Cardiac muscle cell (in vitro differentiated cells and primary cell): ENCODE results near the gene HOOK2. TPM values are rescaled to one million over a fixed set of nuclear protein-coding genes. Genes with fewer than 3 reads are reported as not detected.

Experiments
- DNase-seq, 2 donors: peaks; one replicate each; pipeline versions ENCODE4 v3.0.0 to v3.0.0-alpha.2; 2010 to 2017; ENCODE audit warnings: low read depth in 1 of 2, low spot score in 1 of 2
- H3K27ac ChIP-seq: fragments of 200-600 bp; sonication (generic); 2 replicates; pipeline ENCODE4 v1.5.1; 2016
- H3K27me3 ChIP-seq: fragments of 200-600 bp; sonication (generic); 2 replicates; pipeline ENCODE4 v1.6.0; 2016; ENCODE audit warnings: control low read depth
- H3K36me3 ChIP-seq: fragments of 200-600 bp; sonication (generic); 2 replicates; pipeline ENCODE4 v1.5.1; 2016; ENCODE audit warnings: control low read depth
- H3K4me1 ChIP-seq: fragments of 200-600 bp; sonication (generic); 2 replicates; pipeline ENCODE4 v1.8.1; 2017; ENCODE audit warnings: low read depth, mild to moderate bottlenecking, mixed run types
- H3K4me3 ChIP-seq: fragments of 200-600 bp; sonication (generic); 2 replicates; pipeline ENCODE4 v1.5.1; 2016; ENCODE audit warnings: mild to moderate bottlenecking
- H3K9me3 ChIP-seq: fragments of 200-600 bp; sonication (generic); 2 replicates; pipeline ENCODE4 v1.5.1; 2017; ENCODE audit warnings: low read depth, mild to moderate bottlenecking, control low read depth
- polyA plus RNA-seq: library from polyadenylated mRNA; unstranded; fragments of >200 nt; fragmentation: Nextera tagmentation; extraction: Ambion mirVana; gene quantifications from 2 replicates; pipeline ENCODE4 v1.2.1, GENCODE V29; 2016
- total RNA-seq: library from RNA; depleted of rRNA; stranded (reverse); fragments of >200 nt; gene quantifications from 2 replicates; pipeline ENCODE4 v1.2.3, GENCODE V29; 2016
- TF ChIP-seq, protein P1 (sequence below): IDR thresholded peaks from 2 replicates; pipeline ENCODE4 v1.5.1; 2012; ENCODE audit warnings: low read depth, mild to moderate bottlenecking, low read length

HOOK2 gene
- total and polyA plus RNA-seq, 2 experiments from 2014 or later, result 31.1 to 54.4 TPM

DNA sequence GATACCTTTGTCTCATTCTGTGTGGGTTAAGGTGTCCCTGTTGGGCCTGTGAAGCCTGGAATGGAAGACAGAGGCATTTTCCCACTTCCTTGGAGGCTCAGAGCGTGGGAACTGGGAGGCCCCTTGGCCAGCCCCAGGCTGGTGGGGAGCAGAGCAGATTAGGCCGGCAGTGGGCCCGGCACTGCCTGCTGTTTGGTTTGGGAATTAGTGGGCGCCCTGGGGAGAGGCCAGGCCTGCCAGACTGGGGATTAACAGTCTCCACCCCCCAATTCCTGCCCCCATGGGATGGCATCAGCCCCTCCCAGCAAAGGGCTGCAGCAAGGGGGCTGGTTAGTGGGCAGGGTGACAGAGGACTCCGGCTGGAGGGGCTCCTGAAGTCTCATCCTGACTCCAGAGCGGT lies 26.9 kb downstream of the HOOK2 start:
- TF ChIP-seq, protein P1, sequence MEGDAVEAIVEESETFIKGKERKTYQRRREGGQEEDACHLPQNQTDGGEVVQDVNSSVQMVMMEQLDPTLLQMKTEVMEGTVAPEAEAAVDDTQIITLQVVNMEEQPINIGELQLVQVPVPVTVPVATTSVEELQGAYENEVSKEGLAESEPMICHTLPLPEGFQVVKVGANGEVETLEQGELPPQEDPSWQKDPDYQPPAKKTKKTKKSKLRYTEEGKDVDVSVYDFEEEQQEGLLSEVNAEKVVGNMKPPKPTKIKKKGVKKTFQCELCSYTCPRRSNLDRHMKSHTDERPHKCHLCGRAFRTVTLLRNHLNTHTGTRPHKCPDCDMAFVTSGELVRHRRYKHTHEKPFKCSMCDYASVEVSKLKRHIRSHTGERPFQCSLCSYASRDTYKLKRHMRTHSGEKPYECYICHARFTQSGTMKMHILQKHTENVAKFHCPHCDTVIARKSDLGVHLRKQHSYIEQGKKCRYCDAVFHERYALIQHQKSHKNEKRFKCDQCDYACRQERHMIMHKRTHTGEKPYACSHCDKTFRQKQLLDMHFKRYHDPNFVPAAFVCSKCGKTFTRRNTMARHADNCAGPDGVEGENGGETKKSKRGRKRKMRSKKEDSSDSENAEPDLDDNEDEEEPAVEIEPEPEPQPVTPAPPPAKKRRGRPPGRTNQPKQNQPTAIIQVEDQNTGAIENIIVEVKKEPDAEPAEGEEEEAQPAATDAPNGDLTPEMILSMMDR, result no peak

DNA sequence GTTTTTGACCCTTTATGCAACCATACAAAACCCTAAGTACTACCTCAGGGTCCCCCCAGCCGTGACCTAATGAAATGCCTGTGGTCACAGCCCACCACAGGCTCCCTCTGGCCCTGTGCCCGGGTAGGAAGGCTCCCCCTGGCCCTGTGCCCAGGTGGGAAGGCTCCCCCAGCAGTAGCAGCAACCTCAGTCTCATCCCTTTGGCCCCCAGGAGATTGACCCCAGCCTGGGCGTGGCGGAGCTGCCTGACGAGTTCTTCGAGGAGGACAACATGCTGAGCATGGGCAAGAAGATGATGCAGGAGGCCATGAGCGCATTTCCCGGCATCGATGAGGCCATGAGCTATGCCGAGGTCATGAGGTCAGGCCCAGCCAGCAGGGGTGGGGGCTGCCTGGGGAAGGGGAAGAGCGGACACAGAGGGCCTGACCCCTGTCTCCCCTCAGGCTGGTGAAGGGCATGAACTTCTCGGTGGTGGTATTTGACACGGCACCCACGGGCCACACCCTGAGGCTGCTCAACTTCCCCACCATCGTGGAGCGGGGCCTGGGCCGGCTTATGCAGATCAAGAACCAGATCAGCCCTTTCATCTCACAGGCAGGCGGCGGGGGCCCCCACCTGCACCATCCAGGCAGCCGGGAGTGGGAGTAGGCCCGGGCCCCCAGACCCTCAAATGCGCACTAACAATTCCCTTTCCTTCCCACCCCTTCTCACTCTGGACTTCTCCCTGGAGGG lies 30.0 kb downstream of the HOOK2 start:
- DNase-seq, result peak in 1 of 2 donors; percentile 36
- H3K4me1 ChIP-seq, result no peaks in the 10 kb centered on the region
- peaks cover 10% of the 10 kb centered on the region for H3K27me3 ChIP-seq
- H3K9me3 ChIP-seq, result no peaks in the 10 kb centered on the region
- TF ChIP-seq, protein P1, result no peak
- H3K27ac ChIP-seq, result no peak overlapping the region
- peaks cover 9% of the 10 kb centered on the region for H3K36me3 ChIP-seq
- H3K4me3 ChIP-seq, result no peak overlapping the region

More for the DNA sequence above, 26.9 kb downstream of the HOOK2 start:
- H3K27ac ChIP-seq, result no peak overlapping the region
- no peaks in the 10 kb centered on the region for H3K4me1 ChIP-seq
- DNase-seq, result no peak
- H3K27me3 ChIP-seq, result peaks cover 42% of the 10 kb centered on the region
- H3K36me3 ChIP-seq, result peaks cover 9% of the 10 kb centered on the region
- H3K9me3 ChIP-seq, result no peaks in the 10 kb centered on the region
- H3K4me3 ChIP-seq, result no peak overlapping the region

DNA sequence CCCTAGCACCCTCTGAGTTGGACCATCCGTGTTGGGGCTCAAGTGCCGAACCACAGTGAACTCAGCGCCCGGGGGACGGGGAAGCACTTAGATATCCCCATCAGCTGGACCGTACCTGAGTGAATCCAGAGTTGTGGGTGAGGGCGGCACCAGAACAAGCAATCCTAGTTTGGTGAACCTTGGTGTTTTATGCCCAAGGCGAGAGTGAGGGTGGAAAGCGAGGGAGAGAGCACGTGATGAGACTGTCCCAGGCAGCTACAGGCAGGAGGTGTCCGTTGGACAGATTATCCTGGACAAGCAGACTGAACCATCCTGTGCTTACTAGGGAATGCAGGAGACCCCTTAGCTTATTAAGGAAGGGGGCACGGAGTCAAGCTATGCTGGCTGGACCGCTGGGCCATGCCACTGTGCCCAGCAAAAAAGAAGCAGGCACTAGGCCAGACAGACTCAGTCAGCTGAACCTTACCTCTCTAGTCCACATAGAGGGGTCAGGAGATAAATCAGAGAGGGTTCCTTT lies 37.5 kb downstream of the HOOK2 start:
- TF ChIP-seq, protein P1, result no peak
- peaks cover 5% of the 10 kb centered on the region for H3K4me1 ChIP-seq
- H3K4me3 ChIP-seq, result peak overlapping the region; percentile 76
- no peaks in the 10 kb centered on the region for H3K27me3 ChIP-seq
- peak overlapping the region; percentile 95 for H3K27ac ChIP-seq
- H3K36me3 ChIP-seq, result peaks cover 6% of the 10 kb centered on the region
- no peak for DNase-seq
- no peaks in the 10 kb centered on the region for H3K9me3 ChIP-seq

DNA sequence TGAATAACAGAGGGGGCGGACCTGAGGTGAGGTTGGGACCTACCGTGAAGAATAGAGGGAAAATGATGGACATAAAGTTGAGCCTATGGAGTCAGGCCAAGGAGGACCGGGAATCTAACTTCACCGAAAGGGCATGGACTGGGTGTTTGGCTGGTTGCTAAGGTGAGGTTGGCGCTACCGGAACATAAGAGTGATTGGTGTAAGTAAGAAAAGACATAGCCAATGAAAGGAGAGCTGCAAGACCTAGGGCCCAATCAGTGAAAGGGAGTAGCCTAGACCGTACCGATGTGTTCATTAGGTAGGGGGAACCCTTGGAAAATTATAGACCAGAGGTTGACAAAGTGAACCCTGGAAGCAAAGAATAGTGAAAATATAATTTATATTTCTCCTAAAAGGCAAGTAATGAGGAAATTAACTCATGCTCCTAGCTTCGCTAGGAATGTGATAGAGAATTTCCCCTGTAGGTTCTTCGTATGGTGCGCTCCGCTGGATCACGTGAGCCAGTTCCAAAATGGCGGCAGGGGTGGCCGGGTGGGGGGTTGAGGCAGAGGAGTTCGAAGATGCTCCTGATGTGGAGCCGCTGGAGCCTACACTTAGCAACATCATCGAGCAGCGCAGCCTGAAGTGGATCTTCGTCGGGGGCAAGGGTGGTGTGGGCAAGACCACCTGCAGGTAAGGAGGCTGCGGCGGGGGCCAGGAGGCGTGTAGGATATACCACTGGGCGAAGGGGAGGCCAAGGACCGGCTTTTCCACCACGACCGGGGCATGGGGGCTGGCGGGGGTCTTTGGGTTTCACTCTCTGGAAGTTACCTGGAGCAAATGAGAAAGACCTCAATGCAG lies 38.1 kb downstream of the HOOK2 start, which contains the start of gene GET3:
GET3 (plus strand) TSS at position 503 of the 840 bp plus-strand sequence; CDS start at position 512, 9 bp downstream.
- no peaks in the 10 kb centered on the region for H3K27me3 ChIP-seq
- no peaks in the 10 kb centered on the region for H3K9me3 ChIP-seq
- H3K36me3 ChIP-seq, result peaks cover 6% of the 10 kb centered on the region
- TF ChIP-seq, protein P1, result no peak
- H3K27ac ChIP-seq, result peak within 1 kb of the TSS; percentile 95
- peaks cover 6% of the 10 kb centered on the region for H3K4me1 ChIP-seq
- DNase-seq, result peak; percentile 84 to 100
- H3K4me3 ChIP-seq, result peak within 1 kb of the TSS; percentile 76

DNA sequence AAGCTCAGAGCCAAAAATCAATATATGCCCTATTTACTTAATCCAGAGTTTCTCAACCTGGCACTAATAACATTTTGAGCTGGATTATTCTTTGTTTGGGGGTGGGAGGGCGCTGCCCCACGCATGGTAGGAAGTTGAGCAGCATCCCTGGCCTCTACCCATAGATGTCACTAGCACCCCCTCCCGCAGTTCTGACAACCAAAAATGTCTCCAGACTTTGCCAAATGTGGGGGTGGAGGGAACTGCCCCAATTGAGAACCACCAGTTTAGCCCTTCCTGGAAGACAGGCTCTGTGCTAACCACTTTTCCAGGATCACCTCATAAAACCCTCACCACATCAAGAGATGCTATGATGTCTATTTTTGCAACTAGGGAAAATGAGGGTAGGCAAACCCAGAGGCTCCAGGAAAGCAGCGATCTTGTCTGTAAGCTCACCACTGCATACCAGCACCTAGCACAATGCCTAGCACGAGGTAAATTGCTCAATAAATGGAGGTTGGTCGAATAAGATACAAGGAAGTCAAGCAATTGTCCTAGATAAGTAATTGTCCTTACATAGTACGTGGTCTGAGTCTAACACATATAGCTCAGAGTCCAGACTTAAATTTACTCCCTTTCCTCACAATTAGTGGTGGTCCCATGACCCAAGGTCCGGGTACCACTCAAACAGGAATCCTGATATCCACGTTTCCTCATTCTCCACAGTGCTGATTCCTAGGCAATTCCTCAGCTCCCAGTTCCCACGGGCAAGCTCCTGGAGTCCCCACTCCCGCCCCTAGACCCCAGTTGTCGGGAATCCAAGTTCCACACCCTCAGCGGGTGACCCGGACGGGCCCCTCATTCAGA lies 41.8 kb downstream of the HOOK2 start:
- peak in 1 of 2 donors; percentile 55 for DNase-seq
- no peaks in the 10 kb centered on the region for H3K27me3 ChIP-seq
- H3K36me3 ChIP-seq, result peaks cover 9% of the 10 kb centered on the region
- H3K4me3 ChIP-seq, result peak overlapping the region; percentile 85
- no peaks in the 10 kb centered on the region for H3K9me3 ChIP-seq
- peaks cover 6% of the 10 kb centered on the region for H3K4me1 ChIP-seq
- H3K27ac ChIP-seq, result peak overlapping the region; percentile 87
- TF ChIP-seq, protein P1, result peak; percentile 37
